Upper lobe of right lung (tissue), 1 donor: ENCODE measurements around the gene RAP1GAP2. TPM values are rescaled to one million over a fixed set of nuclear protein-coding genes. Genes with fewer than 3 reads are reported as not detected.

ENCODE experiments used
- ATAC-seq: fragments of 200-7000 bp; cut with Tn5 transposase; one replicate; pipeline ENCODE4 v1.9.1; 2020; ENCODE audit warnings: mild to moderate bottlenecking, moderate library complexity
- DNase-seq: peaks from one replicate; pipeline ENCODE4 v3.0.0-alpha.2; 2020
- H3K27ac ChIP-seq: fragments of 200-600 bp; one replicate; pipeline ENCODE4 v1.8.0; 2022
- H3K27me3 ChIP-seq: fragments of 200-600 bp; one replicate; pipeline ENCODE4 v1.8.0; 2022; ENCODE audit warnings: mild to moderate bottlenecking
- H3K36me3 ChIP-seq: fragments of 200-600 bp; one replicate; pipeline ENCODE4 v1.8.0; 2022
- H3K4me1 ChIP-seq: fragments of 200-600 bp; one replicate; pipeline ENCODE4 v1.8.0; 2022
- H3K4me3 ChIP-seq: fragments of 200-600 bp; one replicate; pipeline ENCODE4 v1.8.0; 2022; ENCODE audit warnings: mild to moderate bottlenecking
- H3K9me3 ChIP-seq: fragments of 200-600 bp; one replicate; pipeline ENCODE4 v1.8.0; 2022
- CTCF ChIP-seq: fragments of 200-600 bp; IDR thresholded peaks from one replicate; pipeline ENCODE4 v1.8.0; 2022; ENCODE audit warnings: antibody characterized with exemption
- intact Hi-C: fragments of 100-400 bp; cut with DNase I; formaldehyde crosslinking; loops from one replicate; pipeline ENCODE4 v1.11.0; 2022
- total RNA-seq: library from RNA; stranded (reverse); fragmentation: NEBNext Ultra II Directional; extraction: Animal tissue kit (Norgen Biotek cat#: 25700); gene quantifications from one replicate; pipeline ENCODE4 v1.2.1, GENCODE V29; 2021
- donor health status: DM: no; HTN: yes; CAD: no; lungs with severe emphysema.

RAP1GAP2 gene
- total RNA-seq, 1 donor from 2014 or later: 16.1 TPM

- DNase-seq (peak; percentile 60), ATAC-seq (peak; percentile 4)
- Histone ChIP-seq H3K4me1 (peaks cover 24% of the 10 kb centered on the region), H3K27me3 (no peaks in the 10 kb centered on the region), H3K9me3 (no peaks in the 10 kb centered on the region), H3K27ac (no peak overlapping the region), H3K36me3 (no peaks in the 10 kb centered on the region), H3K4me3 (no peak overlapping the region)
- TF ChIP-seq CTCF: no peak
- intact Hi-C loops: no loop called here
Measured at GRCh38 chr17:3002538-3003295, 206.5 kb downstream of the RAP1GAP2 start.

GRCh38 chr17:3003296-3004149 is 207.3 kb downstream of the RAP1GAP2 start:
- Histone ChIP-seq H3K36me3 (no peaks in the 10 kb centered on the region), H3K27ac (peak overlapping the region; percentile 74), H3K4me1 (peaks cover 24% of the 10 kb centered on the region), H3K4me3 (peak overlapping the region; percentile 27), H3K9me3 (no peaks in the 10 kb centered on the region), H3K27me3 (no peaks in the 10 kb centered on the region)
- intact Hi-C loops: no loop called here
- TF ChIP-seq CTCF: no peak
- DNase-seq (peak; percentile 53), ATAC-seq (peak; percentile 37)

- Histone ChIP-seq H3K4me1 (peaks cover 24% of the 10 kb centered on the region), H3K36me3 (no peaks in the 10 kb centered on the region), H3K27ac (peak overlapping the region; percentile 74), H3K4me3 (peak overlapping the region; percentile 27), H3K27me3 (no peaks in the 10 kb centered on the region), H3K9me3 (no peaks in the 10 kb centered on the region)
- peak; percentile 98 for DNase-seq
- TF ChIP-seq CTCF: no peak
- intact Hi-C loops: no loop called here
- peak; percentile 90 for ATAC-seq
Measured at GRCh38 chr17:3004150-3004801, 208.0 kb downstream of the RAP1GAP2 start.

- ATAC-seq (peak; percentile 54), DNase-seq (no peak)
- H3K36me3 ChIP-seq: no peaks in the 10 kb centered on the region
- H3K4me1 ChIP-seq: peaks cover 24% of the 10 kb centered on the region
- TF ChIP-seq CTCF: no peak
- intact Hi-C loops: no loop called here
- no peaks in the 10 kb centered on the region for H3K9me3 ChIP-seq
- H3K4me3 ChIP-seq: peak overlapping the region; percentile 27
- H3K27ac ChIP-seq: peak overlapping the region; percentile 74
- no peaks in the 10 kb centered on the region for H3K27me3 ChIP-seq
Measured at GRCh38 chr17:3004925-3005324, 208.7 kb downstream of the RAP1GAP2 start.

- Histone ChIP-seq H3K27ac (no peak overlapping the region), H3K27me3 (no peaks in the 10 kb centered on the region), H3K4me3 (no peak overlapping the region), H3K9me3 (no peaks in the 10 kb centered on the region), H3K36me3 (no peaks in the 10 kb centered on the region), H3K4me1 (peaks cover 24% of the 10 kb centered on the region)
- TF ChIP-seq CTCF: no peak
- no peak for DNase-seq
- intact Hi-C loops: no loop called here
- no peak for ATAC-seq
Measured at GRCh38 chr17:3005696-3006095, 209.5 kb downstream of the RAP1GAP2 start.
